Measurements from ENCODE around the gene RIMS4.
A peak's percentile ranks its signal among the peaks of the same experiment; 100 is the strongest.

Gene RIMS4

DNA sequence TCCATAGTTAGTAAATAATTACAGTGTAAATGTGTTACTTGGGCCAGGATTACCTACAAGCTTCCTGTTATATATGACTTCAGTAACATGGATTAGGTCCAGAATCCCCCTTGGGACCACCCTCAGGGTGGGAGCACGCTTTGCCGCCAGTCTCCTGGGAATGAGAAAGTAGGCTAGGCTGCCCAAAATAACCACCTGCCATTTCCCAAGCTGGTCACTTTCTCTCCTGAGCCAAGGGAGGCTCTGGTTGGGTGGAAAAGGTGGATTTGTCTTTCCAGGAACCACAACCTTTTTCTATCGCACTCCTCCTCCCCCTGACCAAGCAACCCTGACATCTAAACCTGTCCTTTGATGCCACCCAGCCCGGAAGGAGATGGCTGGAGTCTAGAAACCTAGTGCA is 9.6 kb upstream of the RIMS4 start:
- Histone ChIP-seq H3K27me3 (replicated peaks in 2 of 5; ENCODE audit: control insufficient read depth in 4 of 5, insufficient read depth in 5 of 5, low read length in 4 of 5) (peaks cover 0 to 9% (median 3%) of the 10 kb centered on the region in 5 experiments), H3K27ac (ENCODE audit: insufficient read depth in 1 of 2, low read depth in 1 of 2, low read length in 2 of 2, poor library complexity in 1 of 2, severe bottlenecking in 2 of 2) (no peak overlapping the region), H3K4me3 (ENCODE audit: control insufficient read depth in 1 of 7, extremely low read depth in 1 of 7, insufficient read depth in 4 of 7, low read depth in 2 of 7, low read length in 6 of 7) (no peak overlapping the region), H3K36me3 (ENCODE audit: control insufficient read depth in 4 of 4, insufficient read depth in 4 of 4, low read length in 3 of 4) (no peaks in the 10 kb centered on the region), H3K4me1 (ENCODE audit: control extremely low read depth in 1 of 4, control insufficient read depth in 4 of 4, insufficient read depth in 4 of 4, low read length in 3 of 4) (no peaks in the 10 kb centered on the region), H3K9me3 (ENCODE audit: control extremely low read depth in 1 of 5, control insufficient read depth in 4 of 5, insufficient read depth in 2 of 5, low read depth in 1 of 5, low read length in 4 of 5) (no peaks in the 10 kb centered on the region)
- ChIA-PET POLR2A (no interaction called here), CTCF (interaction anchor here (0.5 to 1.2 kb wide), 4 partner anchors 14 to 363 kb away, joined by 3 read pairs; no protein-coding TSS in a partner anchor)
- no peak for DNase-seq
- WGBS (ENCODE audit: insufficient coverage) = 100% methylated on average over 2 of the region's 4 CpGs

DNA sequence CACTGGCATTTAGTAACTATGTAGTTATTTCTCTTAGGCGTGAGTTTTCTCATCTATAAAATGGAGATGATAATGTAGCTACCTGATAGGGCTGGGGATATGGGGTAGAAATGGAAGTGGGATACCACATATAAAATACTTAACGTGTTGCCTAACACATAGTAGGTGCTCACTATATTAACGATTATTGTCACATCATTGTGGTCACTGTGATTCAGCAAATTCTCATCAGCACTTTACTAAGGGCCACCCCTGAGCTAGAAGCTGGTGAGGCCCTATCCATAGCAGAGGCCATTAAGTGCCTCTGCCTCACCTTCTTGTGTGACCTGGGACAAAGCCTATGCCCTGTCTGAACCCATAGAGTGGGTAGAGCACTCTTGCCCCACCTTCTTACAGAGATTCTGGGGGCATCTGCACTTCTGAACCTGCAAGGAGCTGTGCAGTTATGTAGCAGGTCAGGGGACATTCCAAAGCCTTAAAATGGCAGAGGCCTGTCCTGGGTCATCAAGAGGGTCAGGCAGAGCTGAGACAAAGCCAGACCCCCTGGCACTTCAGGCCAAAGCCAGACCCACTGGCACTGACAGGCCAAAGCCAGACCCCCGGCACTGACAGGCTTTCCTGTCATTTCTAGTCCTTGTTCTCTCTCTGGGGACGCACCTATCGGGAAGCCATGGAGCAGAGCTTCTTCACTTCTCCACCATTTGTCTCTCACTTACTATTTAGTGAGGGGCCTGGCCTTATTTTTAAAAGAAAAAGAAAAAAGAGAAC is 7.0 kb upstream of the RIMS4 start:
- Histone ChIP-seq H3K27me3 (replicated peaks in 2 of 5; ENCODE audit: control insufficient read depth in 4 of 5, insufficient read depth in 5 of 5, low read length in 4 of 5) (peaks cover 0 to 11% (median 11%) of the 10 kb centered on the region in 5 experiments), H3K4me3 (ENCODE audit: control insufficient read depth in 1 of 7, extremely low read depth in 1 of 7, insufficient read depth in 4 of 7, low read depth in 2 of 7, low read length in 6 of 7) (no peak overlapping the region), H3K36me3 (ENCODE audit: control insufficient read depth in 4 of 4, insufficient read depth in 4 of 4, low read length in 3 of 4) (no peaks in the 10 kb centered on the region), H3K27ac (ENCODE audit: insufficient read depth in 1 of 2, low read depth in 1 of 2, low read length in 2 of 2, poor library complexity in 1 of 2, severe bottlenecking in 2 of 2) (no peak overlapping the region), H3K9me3 (ENCODE audit: control extremely low read depth in 1 of 5, control insufficient read depth in 4 of 5, insufficient read depth in 2 of 5, low read depth in 1 of 5, low read length in 4 of 5) (peaks cover 0 to 3% (median 0%) of the 10 kb centered on the region in 5 experiments), H3K4me1 (ENCODE audit: control extremely low read depth in 1 of 4, control insufficient read depth in 4 of 4, insufficient read depth in 4 of 4, low read length in 3 of 4) (no peaks in the 10 kb centered on the region)
- WGBS (ENCODE audit: insufficient coverage) = 84% methylated on average over 3 of the region's 6 CpGs
- ChIA-PET CTCF (interaction anchor here (0.8 to 1.9 kb wide), 3 partner anchors 10 to 61 kb away, joined by 3 to 4 read pairs (median 3); no protein-coding TSS in a partner anchor), POLR2A (no interaction called here)
- no peak for DNase-seq

DNA sequence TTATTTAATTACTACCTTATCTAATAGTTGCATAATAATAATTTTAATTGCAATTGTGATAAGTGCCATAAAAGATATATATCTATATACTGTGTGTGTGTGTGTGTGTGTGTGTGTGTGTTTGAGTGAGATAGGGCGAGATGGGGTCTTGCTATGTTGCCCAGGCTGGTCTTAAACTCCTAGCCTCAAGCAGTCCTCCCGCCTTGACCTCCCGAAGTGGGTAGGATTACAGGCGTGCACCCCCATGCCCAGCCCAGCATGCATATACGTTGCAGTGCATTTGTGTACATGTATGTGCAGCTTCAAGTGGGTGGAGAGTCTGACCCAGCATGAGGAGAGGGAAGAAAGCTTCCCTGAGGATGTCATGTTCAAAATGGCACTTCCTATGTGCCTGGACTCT is 4.6 kb upstream of the RIMS4 start:
- peaks cover 0 to 16% (median 4%) of the 10 kb centered on the region in 5 experiments for H3K9me3 ChIP-seq (ENCODE audit: control extremely low read depth in 1 of 5, control insufficient read depth in 4 of 5, insufficient read depth in 2 of 5, low read depth in 1 of 5, low read length in 4 of 5)
- 98% methylated on average over 4 of the region's 5 CpGs for WGBS (ENCODE audit: insufficient coverage)
- ChIA-PET CTCF (interaction anchor here (1.0 kb wide), 1 partner anchor 15 kb away, joined by 4 read pairs; no protein-coding TSS in a partner anchor), POLR2A (no interaction called here)
- no peak overlapping the region for H3K27ac ChIP-seq (ENCODE audit: insufficient read depth in 1 of 2, low read depth in 1 of 2, low read length in 2 of 2, poor library complexity in 1 of 2, severe bottlenecking in 2 of 2)
- H3K36me3 ChIP-seq (ENCODE audit: control insufficient read depth in 4 of 4, insufficient read depth in 4 of 4, low read length in 3 of 4) = no peaks in the 10 kb centered on the region
- no peak overlapping the region for H3K4me3 ChIP-seq (ENCODE audit: control insufficient read depth in 1 of 7, extremely low read depth in 1 of 7, insufficient read depth in 4 of 7, low read depth in 2 of 7, low read length in 6 of 7)
- no peak for DNase-seq
- H3K4me1 ChIP-seq (ENCODE audit: control extremely low read depth in 1 of 4, control insufficient read depth in 4 of 4, insufficient read depth in 4 of 4, low read length in 3 of 4) = peaks cover 0 to 7% (median 3%) of the 10 kb centered on the region in 4 experiments
- H3K27me3 ChIP-seq (replicated peaks in 2 of 5; ENCODE audit: control insufficient read depth in 4 of 5, insufficient read depth in 5 of 5, low read length in 4 of 5) = peaks cover 3 to 31% (median 25%) of the 10 kb centered on the region in 5 experiments

DNA sequence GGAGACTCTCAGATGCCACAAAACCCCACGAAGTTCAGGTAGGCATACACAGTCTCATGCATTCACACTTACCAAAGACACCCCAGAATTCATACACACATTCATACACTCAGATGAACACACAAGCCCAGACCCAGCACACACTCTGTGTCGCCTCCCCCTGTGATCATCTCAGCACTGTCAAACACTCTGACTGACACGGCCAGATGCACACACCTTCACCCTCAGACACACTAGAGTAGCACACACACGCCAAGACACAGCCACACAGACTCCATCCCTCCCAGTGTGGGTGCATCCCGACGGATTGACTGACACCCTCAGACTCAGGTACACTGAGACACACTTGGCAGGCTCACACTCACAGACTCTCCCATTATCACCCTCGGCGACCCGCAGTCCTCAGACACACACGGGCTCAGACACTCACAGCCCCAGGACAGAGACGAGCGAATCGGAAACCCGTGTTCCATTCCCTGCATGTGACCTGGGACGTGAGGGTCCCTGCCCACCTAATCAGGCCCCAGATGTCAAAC is 872 bp upstream of the RIMS4 start:
- no peaks in the 10 kb centered on the region for H3K36me3 ChIP-seq (ENCODE audit: control insufficient read depth in 4 of 4, insufficient read depth in 4 of 4, low read length in 3 of 4)
- DNase-seq = no peak
- POLR2A ChIA-PET = no interaction called here
- 95% methylated on average over 14 of the region's 15 CpGs for WGBS (ENCODE audit: insufficient coverage)
- H3K27ac ChIP-seq (ENCODE audit: insufficient read depth in 1 of 2, low read depth in 1 of 2, low read length in 2 of 2, poor library complexity in 1 of 2, severe bottlenecking in 2 of 2) = no peak overlapping the region
- peaks cover 4 to 68% (median 32%) of the 10 kb centered on the region in 5 experiments for H3K27me3 ChIP-seq (replicated peaks in 2 of 5; ENCODE audit: control insufficient read depth in 4 of 5, insufficient read depth in 5 of 5, low read length in 4 of 5)
- CTCF ChIA-PET = no interaction called here
- H3K9me3 ChIP-seq (ENCODE audit: control extremely low read depth in 1 of 5, control insufficient read depth in 4 of 5, insufficient read depth in 2 of 5, low read depth in 1 of 5, low read length in 4 of 5) = peaks cover 0 to 16% (median 4%) of the 10 kb centered on the region in 5 experiments
- peaks cover 0 to 10% (median 5%) of the 10 kb centered on the region in 4 experiments for H3K4me1 ChIP-seq (ENCODE audit: control extremely low read depth in 1 of 4, control insufficient read depth in 4 of 4, insufficient read depth in 4 of 4, low read length in 3 of 4)
- no peak overlapping the region for H3K4me3 ChIP-seq (ENCODE audit: control insufficient read depth in 1 of 7, extremely low read depth in 1 of 7, insufficient read depth in 4 of 7, low read depth in 2 of 7, low read length in 6 of 7)

DNA sequence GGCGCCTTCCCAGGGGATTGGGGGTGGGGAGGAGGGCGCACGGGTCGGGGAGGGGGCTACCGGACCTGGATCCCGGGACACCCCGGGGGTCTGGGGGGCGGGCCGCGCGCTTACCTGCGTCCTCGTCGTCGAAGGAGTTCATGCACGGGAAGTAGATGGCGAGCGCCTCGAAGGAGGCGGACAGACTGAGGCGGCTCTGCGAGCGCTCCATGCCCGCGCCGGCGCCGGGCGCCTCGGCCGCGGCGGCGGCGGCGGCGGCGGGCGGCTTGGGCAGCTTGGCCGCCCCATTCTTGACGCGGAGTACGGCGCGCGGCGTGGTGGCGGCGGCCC is 320 bp downstream of the RIMS4 start:
- CTCF ChIA-PET = no interaction called here
- under 1% methylated on average over 47 of the region's 49 CpGs for WGBS (ENCODE audit: insufficient coverage)
- no peaks in the 10 kb centered on the region for H3K36me3 ChIP-seq (ENCODE audit: control insufficient read depth in 4 of 4, insufficient read depth in 4 of 4, low read length in 3 of 4)

DNA sequence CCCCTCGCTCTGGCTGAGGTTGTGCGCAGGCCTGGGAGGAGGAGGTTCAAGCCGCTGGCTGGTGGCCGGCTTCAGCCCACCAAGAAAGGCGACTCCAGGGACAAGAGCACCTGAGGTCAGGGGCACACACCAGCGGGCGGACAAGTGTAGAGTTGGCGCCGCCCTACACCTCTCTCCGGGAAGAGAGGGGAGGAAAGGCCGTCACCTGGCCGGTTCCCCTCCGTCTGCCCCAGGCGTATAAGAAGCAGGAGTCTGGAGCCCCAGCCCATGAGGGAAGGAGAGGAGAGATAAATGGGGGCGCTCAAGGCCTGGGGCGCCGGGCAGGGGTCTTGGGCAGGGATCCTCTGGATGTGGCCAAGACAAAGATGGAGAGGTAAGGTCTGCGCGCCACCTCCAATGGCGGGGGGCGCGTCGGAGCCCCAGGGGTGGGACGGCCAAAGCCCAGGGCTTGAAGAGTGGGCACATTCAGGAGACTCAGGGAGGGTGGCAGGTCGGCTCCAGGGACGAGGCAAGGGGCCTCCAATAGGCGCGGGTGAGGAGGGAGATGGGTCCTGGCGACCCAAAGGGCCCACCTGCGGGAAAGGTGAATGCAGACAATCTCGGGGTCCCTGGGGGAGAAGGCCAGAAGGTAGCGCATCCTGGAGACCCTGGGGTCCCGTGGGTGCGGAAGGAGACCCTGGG is 826 bp downstream of the RIMS4 start:
- 9% methylated on average over 29 of the region's 34 CpGs for WGBS (ENCODE audit: insufficient coverage)

More for the DNA sequence above, 320 bp downstream of the RIMS4 start:
- no peak overlapping the region for H3K27ac ChIP-seq (ENCODE audit: insufficient read depth in 1 of 2, low read depth in 1 of 2, low read length in 2 of 2, poor library complexity in 1 of 2, severe bottlenecking in 2 of 2)
- H3K4me3 ChIP-seq (ENCODE audit: control insufficient read depth in 1 of 7, extremely low read depth in 1 of 7, insufficient read depth in 4 of 7, low read depth in 2 of 7, low read length in 6 of 7) = peak overlapping the region in 1 of 7 experiments; percentile 42
- H3K9me3 ChIP-seq (ENCODE audit: control extremely low read depth in 1 of 5, control insufficient read depth in 4 of 5, insufficient read depth in 2 of 5, low read depth in 1 of 5, low read length in 4 of 5) = peaks cover 0 to 16% (median 4%) of the 10 kb centered on the region in 5 experiments
- H3K4me1 ChIP-seq (ENCODE audit: control extremely low read depth in 1 of 4, control insufficient read depth in 4 of 4, insufficient read depth in 4 of 4, low read length in 3 of 4) = peaks cover 0 to 10% (median 5%) of the 10 kb centered on the region in 4 experiments
- DNase-seq = peak in 2 of 3 donors; percentile 13 to 36
- POLR2A ChIA-PET = no interaction called here
- H3K27me3 ChIP-seq (replicated peaks in 2 of 5; ENCODE audit: control insufficient read depth in 4 of 5, insufficient read depth in 5 of 5, low read length in 4 of 5) = peaks cover 4 to 80% (median 38%) of the 10 kb centered on the region in 5 experiments

More for the DNA sequence above, 826 bp downstream of the RIMS4 start:
- Histone ChIP-seq H3K36me3 (ENCODE audit: control insufficient read depth in 4 of 4, insufficient read depth in 4 of 4, low read length in 3 of 4) (no peaks in the 10 kb centered on the region), H3K9me3 (ENCODE audit: control extremely low read depth in 1 of 5, control insufficient read depth in 4 of 5, insufficient read depth in 2 of 5, low read depth in 1 of 5, low read length in 4 of 5) (peaks cover 0 to 16% (median 4%) of the 10 kb centered on the region in 5 experiments), H3K27ac (ENCODE audit: insufficient read depth in 1 of 2, low read depth in 1 of 2, low read length in 2 of 2, poor library complexity in 1 of 2, severe bottlenecking in 2 of 2) (no peak overlapping the region), H3K27me3 (replicated peaks in 2 of 5; ENCODE audit: control insufficient read depth in 4 of 5, insufficient read depth in 5 of 5, low read length in 4 of 5) (peaks cover 4 to 85% (median 38%) of the 10 kb centered on the region in 5 experiments), H3K4me3 (ENCODE audit: control insufficient read depth in 1 of 7, extremely low read depth in 1 of 7, insufficient read depth in 4 of 7, low read depth in 2 of 7, low read length in 6 of 7) (no peak overlapping the region), H3K4me1 (ENCODE audit: control extremely low read depth in 1 of 4, control insufficient read depth in 4 of 4, insufficient read depth in 4 of 4, low read length in 3 of 4) (peaks cover 0 to 10% (median 5%) of the 10 kb centered on the region in 4 experiments)
- no peak for DNase-seq
- ChIA-PET POLR2A (no interaction called here), CTCF (no interaction called here)
